KOPT-K1 (cell line): ENCODE measurements around the gene CCDC187.

Experiments
- H3K27ac ChIP-seq: fragments of 200-600 bp; sonication (generic); 2 replicates; pipeline ENCODE4 v1.5.1; 2016; ENCODE audit warnings: antibody characterized with exemption, mild to moderate bottlenecking, low read depth, low read length; ENCODE audit not compliant: poor library complexity, severe bottlenecking
- H3K36me3 ChIP-seq: fragments of 200-600 bp; sonication (generic); 2 replicates; pipeline ENCODE4 v1.5.1; 2017; ENCODE audit warnings: antibody characterized with exemption, mild to moderate bottlenecking, low read length, moderate library complexity; ENCODE audit not compliant: insufficient read depth
- H3K9me3 ChIP-seq: fragments of 200-600 bp; sonication (generic); 2 replicates; pipeline ENCODE4 v1.5.1; 2017; ENCODE audit warnings: antibody characterized with exemption, low read length, mild to moderate bottlenecking; ENCODE audit not compliant: insufficient read depth, poor library complexity, severe bottlenecking

CCDC187 gene

DNA sequence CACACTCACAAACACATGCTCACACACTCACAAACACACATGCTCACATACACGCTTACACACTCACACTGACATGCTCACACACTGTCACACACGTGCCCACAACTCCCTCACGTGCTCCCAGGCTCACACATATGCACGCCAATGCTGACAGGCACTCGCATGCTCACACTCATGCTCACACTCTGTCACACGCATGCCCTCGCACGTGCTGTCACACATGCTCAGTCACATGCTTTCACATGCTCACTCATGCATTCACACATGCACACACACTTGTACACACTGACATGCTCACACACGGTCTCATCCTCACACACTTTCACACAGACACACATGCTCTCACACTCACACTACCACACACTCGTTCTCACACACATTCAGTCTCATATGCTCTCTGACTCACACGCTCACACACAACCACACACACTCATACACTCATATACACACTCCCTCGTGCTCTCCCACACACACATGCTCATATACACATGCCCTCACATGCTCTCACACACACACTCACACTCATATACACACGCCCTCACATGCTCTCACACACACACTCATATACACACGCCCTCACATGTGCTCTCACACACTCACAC lies 10.3 kb downstream of the CCDC187 start:
- Histone ChIP-seq H3K36me3 (no peaks in the 10 kb centered on the region), H3K9me3 (no peaks in the 10 kb centered on the region), H3K27ac (no peak overlapping the region)

GRCh38 chr9:136292591-136293448 lies 11.1 kb downstream of the CCDC187 start:
- Histone ChIP-seq H3K27ac (no peak overlapping the region), H3K36me3 (no peaks in the 10 kb centered on the region), H3K9me3 (no peaks in the 10 kb centered on the region)

- no peaks in the 10 kb centered on the region for H3K9me3 ChIP-seq
- H3K36me3 ChIP-seq = no peaks in the 10 kb centered on the region
- H3K27ac ChIP-seq = no peak overlapping the region
These were observed 11.8 kb downstream of the CCDC187 start for GRCh38 chr9:136292026-136292538.

DNA sequence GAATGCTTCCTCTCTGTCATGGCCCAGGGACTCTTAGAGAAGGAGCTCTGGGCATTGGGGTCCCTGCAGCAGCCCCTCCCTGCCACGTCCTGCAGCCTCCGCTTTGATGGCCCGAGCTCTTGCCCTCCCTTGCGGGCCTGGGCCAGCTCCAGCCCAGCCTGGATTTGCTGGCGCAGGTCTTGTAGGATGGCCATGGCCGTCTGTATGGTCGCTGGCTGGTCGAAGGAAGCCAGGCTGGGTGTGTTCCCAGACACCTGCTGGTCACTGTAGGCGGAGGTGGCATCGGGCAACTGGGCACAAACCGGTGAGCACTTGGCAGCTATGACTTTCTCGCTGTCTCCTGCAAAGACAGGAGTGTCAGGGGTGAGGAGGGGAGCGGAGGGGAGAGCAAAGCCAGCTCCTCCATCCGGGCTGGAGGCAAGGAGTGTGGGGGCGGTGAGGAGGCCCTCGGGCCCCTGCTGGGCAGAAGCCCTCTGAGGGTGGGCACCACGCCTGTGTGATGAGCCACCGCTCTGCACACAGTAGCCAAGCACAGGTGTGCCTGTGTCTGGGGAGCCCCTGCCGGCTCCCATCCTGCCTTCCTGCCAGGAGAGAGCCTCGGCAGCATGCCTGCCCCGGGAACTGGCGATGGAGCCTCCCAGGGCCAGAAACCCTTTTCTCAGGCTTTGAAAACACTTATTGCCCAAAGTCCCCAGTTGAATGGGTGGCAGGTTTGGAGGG lies 12.4 kb downstream of the CCDC187 start:
- H3K9me3 ChIP-seq = no peaks in the 10 kb centered on the region
- H3K36me3 ChIP-seq = no peaks in the 10 kb centered on the region
- H3K27ac ChIP-seq = no peak overlapping the region

DNA sequence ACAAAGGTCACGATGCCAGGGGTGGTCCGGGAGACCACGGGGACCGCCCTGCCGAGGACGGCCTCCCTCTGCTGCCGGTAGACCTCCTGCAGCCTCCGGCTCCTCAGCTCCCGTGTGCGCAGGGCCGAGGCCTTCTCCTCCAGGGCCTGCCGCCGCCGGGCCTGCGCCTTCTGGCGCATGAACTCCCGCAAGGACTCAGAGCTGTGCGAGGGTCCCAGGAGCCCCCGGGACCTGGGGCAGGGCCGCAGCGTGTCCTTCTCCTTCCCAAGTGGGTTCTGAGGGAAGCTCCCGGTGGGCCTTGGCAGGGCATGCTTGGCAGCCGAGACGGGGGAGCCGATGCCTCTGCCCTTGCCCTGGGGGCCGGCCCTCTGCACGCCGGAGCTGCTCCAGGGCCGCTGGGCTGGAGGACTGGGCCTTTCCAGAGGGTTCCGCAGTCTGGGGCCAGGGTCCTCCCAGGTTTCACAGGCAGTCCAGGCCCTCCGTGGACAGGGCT lies 13.3 kb downstream of the CCDC187 start:
- Histone ChIP-seq H3K36me3 (no peaks in the 10 kb centered on the region), H3K27ac (no peak overlapping the region), H3K9me3 (no peaks in the 10 kb centered on the region)

DNA sequence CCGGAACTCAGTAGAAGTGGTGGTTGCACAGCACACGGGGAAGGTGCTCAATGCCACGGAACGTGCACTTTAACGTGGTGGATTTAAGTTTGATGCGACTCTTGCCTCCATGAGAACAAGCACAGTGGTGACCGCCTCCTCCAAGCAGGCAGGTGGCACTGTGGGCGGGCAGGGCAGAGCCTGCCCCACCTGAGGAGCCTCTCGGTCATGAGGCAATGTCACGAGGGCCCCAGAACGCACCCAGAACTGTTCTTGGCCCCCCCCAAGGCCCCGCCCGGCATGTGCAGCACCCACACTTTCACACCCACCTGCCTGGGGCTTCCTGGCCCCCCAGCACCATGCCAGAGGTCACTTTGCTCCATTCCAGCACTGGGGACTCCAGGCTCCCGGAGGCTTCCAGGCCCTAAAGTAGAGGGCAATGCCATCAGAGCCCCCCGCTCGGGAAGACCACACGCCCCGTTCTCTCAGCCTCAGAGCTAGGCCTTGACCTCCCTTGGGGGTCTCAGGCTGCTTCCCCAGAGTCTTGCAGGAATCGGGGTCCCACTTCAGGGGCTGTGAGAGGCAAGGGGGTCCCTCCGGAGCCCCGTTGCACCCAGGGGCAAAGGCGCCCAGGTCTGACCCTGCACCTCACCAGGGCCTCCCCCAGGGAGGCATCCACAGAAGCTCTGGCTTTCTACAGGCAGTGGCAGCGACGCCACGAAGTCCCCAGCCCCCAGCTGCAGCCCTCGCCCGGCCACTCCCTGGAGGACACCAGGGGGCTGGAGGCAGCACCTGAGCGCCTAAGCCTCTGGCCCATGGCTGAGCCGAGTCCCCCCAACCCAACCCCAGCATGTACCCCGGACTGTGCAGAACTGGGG lies 14.0 kb downstream of the CCDC187 start:
- H3K27ac ChIP-seq = no peak overlapping the region
- no peaks in the 10 kb centered on the region for H3K36me3 ChIP-seq
- H3K9me3 ChIP-seq = no peaks in the 10 kb centered on the region

- Histone ChIP-seq H3K27ac (no peak overlapping the region), H3K9me3 (no peaks in the 10 kb centered on the region), H3K36me3 (no peaks in the 10 kb centered on the region)
These were observed 15.7 kb downstream of the CCDC187 start for GRCh38 chr9:136287960-136288753.

DNA sequence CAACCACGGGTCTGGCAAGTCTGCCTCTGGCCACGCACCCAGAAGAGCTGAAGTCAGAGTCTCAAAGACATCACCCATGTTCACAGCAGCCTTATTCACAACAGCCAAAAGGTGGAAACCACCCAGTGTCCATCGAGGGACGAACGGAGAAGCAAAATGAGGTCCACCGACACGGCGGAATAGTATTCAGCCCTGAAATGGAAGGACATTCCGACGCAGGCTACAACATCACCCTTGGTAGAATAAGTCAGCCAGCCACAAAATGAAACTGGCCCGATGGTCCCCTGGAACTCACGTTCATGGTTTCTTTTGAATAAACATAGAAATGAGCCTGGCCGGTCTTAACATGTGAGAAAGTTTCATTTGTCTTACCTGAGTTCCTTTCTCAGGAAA lies 16.9 kb downstream of the CCDC187 start:
- Histone ChIP-seq H3K27ac (no peak overlapping the region), H3K9me3 (no peaks in the 10 kb centered on the region), H3K36me3 (no peaks in the 10 kb centered on the region)

GRCh38 chr9:136286359-136286986 lies 17.4 kb downstream of the CCDC187 start:
- Histone ChIP-seq H3K27ac (no peak overlapping the region), H3K36me3 (no peaks in the 10 kb centered on the region), H3K9me3 (no peaks in the 10 kb centered on the region)

DNA sequence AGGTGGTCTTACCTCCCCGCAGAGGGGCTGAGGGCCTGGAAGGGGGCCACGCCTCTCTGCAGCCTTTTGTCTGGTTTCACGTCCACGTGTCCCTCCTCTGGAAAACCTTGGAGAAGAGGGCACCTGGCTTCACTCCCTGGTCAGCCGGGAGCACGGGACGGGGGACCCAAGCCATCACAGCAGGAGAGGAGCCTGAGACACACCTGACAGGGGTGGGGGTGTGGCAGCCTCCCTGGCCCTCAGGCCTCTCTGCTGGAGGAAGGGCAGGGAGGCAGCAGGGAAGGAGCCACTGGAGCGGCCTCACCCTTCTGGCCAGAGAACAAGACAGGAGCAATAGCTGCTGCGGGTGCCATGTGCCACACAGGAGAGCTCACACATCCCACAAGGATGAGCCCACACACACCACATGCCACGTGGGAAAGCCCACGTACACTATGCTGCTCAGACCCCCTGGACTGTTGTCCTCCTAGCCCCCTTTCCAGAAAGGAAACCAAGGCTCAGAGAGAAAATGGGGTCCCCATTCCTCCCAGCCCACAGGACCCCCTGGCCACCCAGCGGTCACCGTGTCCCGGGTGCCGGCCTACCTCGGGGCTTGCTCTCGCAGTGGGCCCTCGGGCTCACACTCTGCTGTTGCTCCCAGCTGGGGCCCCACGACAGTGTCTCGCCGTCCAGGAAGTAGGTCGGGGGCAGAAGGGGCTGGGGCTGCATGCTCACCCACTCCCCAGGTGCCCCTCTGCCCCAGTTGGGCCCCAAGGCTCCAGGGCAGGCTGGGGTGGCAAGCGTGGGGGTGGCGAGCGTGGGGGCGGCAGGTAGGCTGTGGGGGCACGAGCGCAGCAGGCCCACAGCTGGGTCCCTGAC lies 18.2 kb downstream of the CCDC187 start:
- H3K27ac ChIP-seq = no peak overlapping the region
- no peaks in the 10 kb centered on the region for H3K36me3 ChIP-seq
- no peaks in the 10 kb centered on the region for H3K9me3 ChIP-seq

GRCh38 chr9:136284951-136285350 lies 18.9 kb downstream of the CCDC187 start:
- no peaks in the 10 kb centered on the region for H3K9me3 ChIP-seq
- H3K27ac ChIP-seq = no peak overlapping the region

DNA sequence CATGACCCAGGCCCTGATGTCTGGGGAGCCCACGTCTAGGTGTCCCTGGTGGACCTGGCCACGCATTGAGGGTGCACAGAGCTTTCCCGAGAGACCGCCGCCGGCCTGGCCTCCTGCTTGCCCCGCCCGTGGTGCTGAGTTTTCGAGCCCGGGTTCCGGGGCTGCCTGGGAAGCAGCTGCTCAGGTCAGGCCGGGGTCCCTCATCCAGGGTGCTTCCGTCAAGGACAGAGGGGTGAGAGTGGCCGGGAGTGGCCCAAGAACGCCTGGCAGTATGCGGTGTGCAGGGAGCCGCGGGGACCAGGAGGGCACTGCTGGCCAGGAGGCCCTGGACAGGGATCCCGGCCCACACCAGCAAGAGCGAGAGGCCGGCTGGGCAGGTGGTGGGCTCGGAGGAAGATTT lies 19.6 kb downstream of the CCDC187 start:
- no peaks in the 10 kb centered on the region for H3K9me3 ChIP-seq
- H3K36me3 ChIP-seq = no peaks in the 10 kb centered on the region
- H3K27ac ChIP-seq = no peak overlapping the region

More at GRCh38 chr9:136284951-136285350, 18.9 kb downstream of the CCDC187 start:
- H3K36me3 ChIP-seq = no peaks in the 10 kb centered on the region
